WTC11 (cell line): ENCODE results near the gene ASTN1.

Experiments
- AFF4 ChIP-seq: sonication (generic); formaldehyde crosslinking; IDR thresholded peaks from 2 replicates; pipeline ENCODE4 v1.8.1; 2023; ENCODE audit warnings: mild to moderate bottlenecking, missing genetic modification reagents, borderline replicate concordance
- CTCF ChIP-seq: fragments of 200-600 bp; IDR thresholded peaks from 2 replicates; pipeline ENCODE4 v1.8.0; 2022; ENCODE audit warnings: antibody characterized with exemption
- E2F4 ChIP-seq: sonication (generic); formaldehyde crosslinking; IDR thresholded peaks from 2 replicates; pipeline ENCODE4 v1.8.1; 2022; ENCODE audit warnings: low read depth, mild to moderate bottlenecking, moderate library complexity, missing genetic modification reagents, borderline replicate concordance
- FOXP4 ChIP-seq: sonication (generic); formaldehyde crosslinking; IDR thresholded peaks from 2 replicates; pipeline ENCODE4 v1.8.0; 2022; ENCODE audit warnings: mild to moderate bottlenecking, missing genetic modification reagents
- SMAD3 ChIP-seq: sonication (generic); formaldehyde crosslinking; IDR thresholded peaks from 2 replicates; pipeline ENCODE4 v1.8.0; 2022; ENCODE audit warnings: missing genetic modification reagents, mild to moderate bottlenecking, borderline replicate concordance
- TEAD1 ChIP-seq: sonication (generic); formaldehyde crosslinking; IDR thresholded peaks from 2 replicates; pipeline ENCODE4 v1.8.0; 2022; ENCODE audit warnings: mild to moderate bottlenecking, missing genetic modification reagents
- TP53 ChIP-seq: sonication (generic); formaldehyde crosslinking; IDR thresholded peaks from 2 replicates; pipeline ENCODE4 v1.8.1; 2023; ENCODE audit warnings: mild to moderate bottlenecking, missing genetic modification reagents
- USF1 ChIP-seq: sonication (generic); formaldehyde crosslinking; IDR thresholded peaks from 2 replicates; pipeline ENCODE4 v1.8.0; 2022; ENCODE audit warnings: mild to moderate bottlenecking, missing genetic modification reagents
- ZNF232 ChIP-seq: sonication (generic); formaldehyde crosslinking; IDR thresholded peaks from 2 replicates; pipeline ENCODE4 v1.8.0; 2022; ENCODE audit warnings: mild to moderate bottlenecking, missing genetic modification reagents

- no peak for TF ChIP-seq USF1 (CRISPR knock-in tag)
- TF ChIP-seq E2F4 (CRISPR knock-in tag), result no peak
- no peak for TF ChIP-seq TEAD1 (CRISPR knock-in tag)
- TF ChIP-seq ZNF232 (CRISPR knock-in tag), result no peak
- TF ChIP-seq AFF4 (CRISPR knock-in tag), result no peak
- no peak for TF ChIP-seq SMAD3
- TF ChIP-seq CTCF, result no peak
- TF ChIP-seq TP53 (CRISPR knock-in tag), result no peak
- no peak for TF ChIP-seq FOXP4 (CRISPR knock-in tag)
Measured at GRCh38 chr1:177209357-177209756, 44.8 kb upstream of the ASTN1 start.
